HepG2 (cell line): Measurements from ENCODE around the gene RPS28. TPM values are rescaled to one million over a fixed set of nuclear protein-coding genes. Genes with fewer than 3 reads are reported as not detected.

Source experiments
- DPF2 ChIP-seq: sonication (generic); formaldehyde crosslinking; IDR thresholded peaks from 2 replicates; pipeline ENCODE4 v1.4.0; 2020; ENCODE audit warnings: mild to moderate bottlenecking, low read depth, missing genetic modification reagents, borderline replicate concordance
- GATA4 ChIP-seq: sonication (generic); IDR thresholded peaks from 2 replicates; pipeline ENCODE4 v1.6.1; 2016; ENCODE audit warnings: antibody characterized with exemption, low read depth, borderline replicate concordance
- KIAA2018 ChIP-seq: sonication (generic); formaldehyde crosslinking; IDR thresholded peaks from 2 replicates; pipeline ENCODE4 v1.5.0; 2020; ENCODE audit warnings: mild to moderate bottlenecking, missing genetic modification reagents, borderline replicate concordance
- KMT2B ChIP-seq: IDR thresholded peaks from 2 replicates; pipeline ENCODE4 v1.6.1; 2016; ENCODE audit warnings: missing genetic modification reagents, missing compliant biosample characterization
- TIGD3 ChIP-seq: sonication (generic); formaldehyde crosslinking; IDR thresholded peaks from 2 replicates; pipeline ENCODE4 v1.5.1; 2020; ENCODE audit warnings: mild to moderate bottlenecking, missing genetic modification reagents, borderline replicate concordance
- TP53 ChIP-seq: sonication (generic); formaldehyde crosslinking; conservative IDR thresholded peaks from 2 replicates; pipeline ENCODE4 v1.4.0; 2020; ENCODE audit warnings: missing genetic modification reagents
- XBP1 ChIP-seq: sonication (generic); formaldehyde crosslinking; IDR thresholded peaks from 2 replicates; pipeline ENCODE4 v1.5.0; 2020; ENCODE audit warnings: missing genetic modification reagents
- ZBTB7A ChIP-seq: sonication (generic); formaldehyde crosslinking; IDR thresholded peaks from 2 replicates; pipeline ENCODE4 v1.8.0; 2022; ENCODE audit warnings: mild to moderate bottlenecking, missing genetic modification reagents
- ZNF101 ChIP-seq: sonication (generic); formaldehyde crosslinking; IDR thresholded peaks from 2 replicates; pipeline ENCODE4 v1.4.0; 2020; ENCODE audit warnings: mild to moderate bottlenecking, low read depth, missing genetic modification reagents, borderline replicate concordance
- ZNF292 ChIP-seq: sonication (generic); formaldehyde crosslinking; IDR thresholded peaks from 2 replicates; pipeline ENCODE4 v1.8.1; 2022; ENCODE audit warnings: mild to moderate bottlenecking, low read depth, missing genetic modification reagents, borderline replicate concordance
- ZNF878 ChIP-seq: sonication (generic); formaldehyde crosslinking; IDR thresholded peaks from 2 replicates; pipeline ENCODE4 v1.8.1; 2023; ENCODE audit warnings: mild to moderate bottlenecking, missing genetic modification reagents, moderate library complexity
- ZUFSP ChIP-seq: sonication (generic); formaldehyde crosslinking; IDR thresholded peaks from 2 replicates; pipeline ENCODE4 v1.9.0; 2021; ENCODE audit warnings: missing genetic modification reagents, mild to moderate bottlenecking, borderline replicate concordance
- polyA plus RNA-seq, 8 experiments: library from polyadenylated mRNA; depleted of rRNA in 3 of 8; stranded (reverse) in 7 of 8; unstranded in 1 of 8; fragments of >200 nt; fragmentation: Illumina TruSeq in 4 of 8; extraction: Trizol in 4 of 8; gene quantifications; 2 replicates each; pipeline versions ENCODE4 v1.2.1 to v1.2.3, GENCODE V29; 2011 to 2016; ENCODE audit warnings: low read depth in 4 of 8, missing spikeins in 1 of 8, mixed read lengths in 1 of 8; ENCODE audit not compliant: insufficient read depth in 1 of 8
- total RNA-seq, 5 experiments: library from RNA; depleted of rRNA; stranded (reverse); fragments of >200 nt; fragmentation: Illumina TruSeq; extraction: Trizol; gene quantifications; 2 replicates each; pipeline ENCODE4 v1.2.3, GENCODE V29; 2016; ENCODE audit warnings: low read depth in 1 of 5
- TF ChIP-seq, protein P1 (sequence below): sonication (generic); formaldehyde crosslinking; IDR thresholded peaks from 2 replicates; pipeline ENCODE4 v1.5.1; 2020; ENCODE audit warnings: missing genetic modification reagents, mild to moderate bottlenecking, borderline replicate concordance

RPS28 gene
- total and polyA plus RNA-seq, 2 of the 13 experiments (the other 11 are each of a cell fraction or from before 2014, with no cell fraction given) = 281 to 545 TPM

- TF ChIP-seq ZUFSP (no peak), KMT2B (CRISPR knock-in tag) (peak; percentile 73), TP53 (peak; percentile 67; the same call in 1 of the 2 replicates), GATA4 (peak; percentile 47; the same call in 1 of the 2 replicates), XBP1 (no peak), ZNF292 (0 out of 2 replicates have a peak, but pooled peaks have one; percentile 28), ZNF101 (CRISPR knock-in tag) (no peak), ZBTB7A (peak; percentile 14; the same call in 1 of the 2 replicates), DPF2 (CRISPR knock-in tag) (no peak), TIGD3 (CRISPR knock-in tag) (no peak), ZNF878 (no peak), KIAA2018 (CRISPR knock-in tag) (peak; percentile 28; the same call in 1 of the 2 replicates)
- TF ChIP-seq, protein P1, sequence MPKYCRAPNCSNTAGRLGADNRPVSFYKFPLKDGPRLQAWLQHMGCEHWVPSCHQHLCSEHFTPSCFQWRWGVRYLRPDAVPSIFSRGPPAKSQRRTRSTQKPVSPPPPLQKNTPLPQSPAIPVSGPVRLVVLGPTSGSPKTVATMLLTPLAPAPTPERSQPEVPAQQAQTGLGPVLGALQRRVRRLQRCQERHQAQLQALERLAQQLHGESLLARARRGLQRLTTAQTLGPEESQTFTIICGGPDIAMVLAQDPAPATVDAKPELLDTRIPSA (CRISPR knock-in tag) = no peak
Measured at GRCh38 chr19:8321067-8321985, at the start of gene RPS28, which contains the start of gene NDUFA7 (continued).
